Left hindlimb (tissue), 1 donor: Measurements from ENCODE around the gene NKAPD1.
"Not testable (repeated sequence)": the region's sequence is repeated elsewhere in the genome, so short reads cannot be mapped to it uniquely, and the experiment has no call there.

ENCODE experiments used
- DNase-seq: peaks from one replicate; pipeline ENCODE4 v3.0.0-alpha.2; 2018

NKAPD1 gene

GRCh38 chr11:112086422-112087191 is 12.5 kb downstream of the NKAPD1 start, which contains the start of the genes SDHD and TIMM8B:
Gene SDHD, plus strand, starts transcription at chr11:112086873. Its CDS starts 35 bp downstream, at chr11:112086908.
Gene TIMM8B, minus strand, starts transcription at chr11:112086756. Its CDS starts 33 bp downstream, at chr11:112086723.
- DNase-seq: peak; percentile 97

- DNase-seq: no peak
Observed at GRCh38 chr11:112087212-112087611, 13.1 kb downstream of the NKAPD1 start.

DNA sequence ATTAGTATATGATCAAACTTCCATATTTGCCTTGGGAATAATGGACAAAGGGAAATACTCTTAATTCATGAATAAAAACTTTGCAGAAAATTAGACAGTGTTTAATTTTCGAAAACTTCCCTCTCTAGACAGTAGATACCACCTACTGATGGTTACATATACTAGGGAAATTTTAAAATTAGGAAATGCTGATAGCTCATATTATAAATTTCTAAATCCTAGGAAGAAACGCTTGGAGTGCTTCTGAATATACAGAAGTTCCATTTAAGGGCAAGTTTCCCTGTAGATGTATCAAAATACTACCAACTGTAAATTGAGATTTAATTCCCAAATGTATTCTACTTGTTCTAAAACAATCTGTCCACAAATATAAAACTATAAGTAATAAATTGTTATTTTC is 21.2 kb downstream of the NKAPD1 start:
- not testable (repeated sequence) for DNase-seq

DNA sequence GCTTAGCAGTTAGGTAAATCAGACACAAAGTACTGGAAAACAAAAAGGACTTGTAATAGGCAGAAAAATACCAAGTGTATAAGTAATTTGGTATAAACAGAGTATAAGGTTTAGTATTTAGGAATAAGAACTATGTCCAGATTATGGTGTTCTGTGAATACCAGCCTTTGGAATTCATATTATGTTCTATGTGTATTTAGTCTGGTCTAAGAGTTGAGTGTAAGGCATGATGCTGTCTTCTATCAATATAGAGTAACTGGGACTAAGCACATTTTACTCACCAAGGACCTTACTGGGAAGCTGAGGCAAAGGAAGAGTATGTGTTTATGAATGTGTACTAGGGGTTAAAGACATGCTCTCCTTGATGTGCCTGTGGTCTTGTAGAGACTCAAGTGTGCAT is 22.1 kb downstream of the NKAPD1 start:
- DNase-seq: no peak

DNA sequence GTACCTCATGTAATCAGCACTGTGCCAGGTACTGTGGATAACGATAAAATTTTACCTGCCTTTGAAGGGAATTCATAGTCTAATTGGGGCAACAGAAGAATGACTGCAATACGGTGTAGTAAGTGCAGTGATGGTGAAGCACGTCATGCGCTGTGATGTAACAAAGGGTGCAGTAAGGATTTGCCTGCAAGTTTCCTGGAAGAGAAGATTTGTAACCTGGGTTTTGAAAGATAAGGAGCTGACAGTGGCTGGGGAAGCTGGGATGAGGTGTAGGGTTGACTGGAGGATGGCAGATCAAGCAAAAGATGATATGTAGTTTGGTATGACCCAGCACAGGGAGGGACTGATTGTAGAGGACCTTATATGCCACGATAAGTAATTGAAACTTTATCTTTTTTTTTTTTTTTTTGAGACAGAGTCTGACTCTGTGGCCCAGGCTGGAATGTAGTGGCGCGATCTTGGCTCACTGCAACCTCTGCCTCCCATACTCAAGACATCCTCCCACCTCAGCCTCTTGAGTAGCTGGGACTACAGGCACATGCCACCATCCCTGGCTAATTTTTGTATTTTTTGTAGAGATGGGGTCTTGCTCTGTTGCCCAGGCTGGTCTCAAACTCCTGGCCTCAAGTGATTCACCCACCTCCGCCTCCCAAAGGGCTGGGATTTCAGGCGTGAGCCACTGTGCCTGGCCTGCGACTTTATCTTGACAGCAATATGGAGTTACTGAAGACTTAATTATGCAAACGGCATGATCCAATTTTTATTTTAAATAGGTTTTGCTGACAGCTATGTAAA is 23.8 kb downstream of the NKAPD1 start:
- no peak for DNase-seq

- no peak for DNase-seq
Observed at GRCh38 chr11:112100462-112100861, 26.4 kb downstream of the NKAPD1 start.

- no peak for DNase-seq
Observed at GRCh38 chr11:112103446-112103845, 29.3 kb downstream of the NKAPD1 start.

- no peak for DNase-seq
Observed at GRCh38 chr11:112106070-112106469, 32.0 kb downstream of the NKAPD1 start.

DNA sequence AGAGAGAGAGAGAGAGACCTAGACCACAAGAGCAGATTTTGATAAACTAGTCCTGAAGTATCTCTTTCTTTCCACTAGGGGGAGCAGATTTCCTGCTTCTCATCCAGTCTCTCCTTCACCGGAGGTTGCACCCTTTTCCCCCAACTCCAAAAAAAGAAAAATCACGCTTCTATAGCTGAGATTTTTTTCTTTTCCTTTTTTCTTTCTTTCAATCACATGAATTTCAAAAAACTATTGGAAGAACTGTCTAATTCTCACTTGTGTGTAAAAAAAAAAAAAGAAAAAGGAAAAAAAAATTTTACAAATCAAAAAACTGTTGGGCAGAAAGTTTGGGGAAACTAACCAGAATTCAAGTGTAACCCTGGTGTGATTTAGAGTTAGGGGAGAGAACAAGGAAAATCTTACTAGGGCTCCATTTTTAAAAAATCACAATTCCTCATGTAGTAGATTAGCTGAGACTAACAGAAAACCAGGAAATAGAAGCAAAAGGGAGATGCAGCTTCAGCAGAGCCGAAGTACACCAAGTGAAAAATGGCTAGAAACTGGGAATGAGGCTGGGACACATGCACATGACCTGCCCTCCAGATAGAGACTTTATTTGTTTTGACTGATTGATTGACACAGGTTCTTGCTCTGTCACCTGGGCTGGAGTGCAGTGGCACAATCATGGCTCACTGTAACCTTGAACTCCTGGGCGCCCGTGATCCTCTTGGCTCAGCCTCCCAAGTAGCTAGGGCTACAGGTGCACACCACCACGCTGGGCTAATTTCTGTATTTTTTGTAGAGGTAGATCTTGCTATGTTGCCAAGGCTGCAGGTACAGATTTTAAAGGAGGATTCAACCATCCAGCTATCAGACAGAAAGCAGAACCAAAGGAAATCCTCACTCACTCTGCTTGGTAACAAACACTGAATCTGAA is 39.7 kb downstream of the NKAPD1 start:
- DNase-seq: no peak

DNA sequence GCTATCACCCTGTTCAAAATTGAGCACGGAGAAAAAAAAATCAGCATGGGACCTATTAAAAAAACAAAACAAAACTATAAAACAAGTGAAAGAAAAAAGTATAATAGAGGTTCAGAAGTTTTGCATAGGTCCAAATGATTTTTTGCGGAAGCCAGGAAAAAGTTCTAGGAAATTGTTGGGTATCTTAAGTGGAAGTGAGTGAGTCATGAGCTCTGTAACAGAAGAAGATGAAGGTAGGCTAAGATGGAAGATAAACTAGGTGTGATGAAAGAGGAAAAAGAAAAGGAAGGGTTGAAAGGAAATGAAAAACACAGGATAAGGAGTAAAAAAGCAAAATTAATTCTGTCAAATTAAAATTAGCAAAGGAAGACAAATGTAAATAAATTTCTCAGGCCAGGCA is 40.4 kb downstream of the NKAPD1 start:
- no peak for DNase-seq

DNA sequence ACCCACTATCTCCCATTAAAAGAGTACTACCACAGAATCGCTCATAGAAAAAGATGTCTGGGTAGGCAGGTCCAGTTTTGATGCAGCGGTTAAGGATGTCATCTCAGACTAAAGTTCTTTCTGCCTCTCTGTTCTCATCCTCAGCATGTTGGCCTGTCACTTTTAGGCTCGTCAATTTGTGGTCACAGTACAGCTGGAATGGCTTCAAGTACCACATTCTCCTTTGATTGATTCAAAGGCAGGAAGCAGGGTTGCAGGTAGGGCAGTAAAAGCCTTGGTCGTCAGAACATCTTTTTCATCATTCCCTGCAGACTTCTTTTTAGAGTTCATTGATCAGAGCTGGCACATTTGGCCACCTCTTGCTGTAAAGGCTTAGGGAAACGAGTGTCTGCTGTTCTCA is 41.3 kb downstream of the NKAPD1 start:
- DNase-seq: no peak

DNA sequence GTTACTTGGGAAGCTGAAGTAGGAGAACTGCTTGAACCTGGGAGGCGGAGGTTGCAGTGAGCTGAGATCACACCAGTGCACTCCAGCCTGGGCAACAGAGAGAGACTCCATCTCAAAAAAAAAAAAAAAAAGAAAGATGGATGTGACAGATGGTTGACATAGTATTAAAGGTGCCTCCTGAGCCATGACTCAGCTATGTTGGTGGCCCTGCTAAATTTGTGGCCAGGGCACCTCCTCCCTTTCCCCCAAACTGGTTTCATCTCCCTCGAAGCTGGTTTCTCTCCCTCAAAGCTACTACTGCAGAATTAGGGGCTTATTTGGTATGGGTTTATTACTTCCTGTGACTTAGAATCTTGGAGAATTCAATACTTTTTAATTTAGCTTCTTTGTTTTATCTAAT is 44.1 kb downstream of the NKAPD1 start:
- DNase-seq: no peak

DNA sequence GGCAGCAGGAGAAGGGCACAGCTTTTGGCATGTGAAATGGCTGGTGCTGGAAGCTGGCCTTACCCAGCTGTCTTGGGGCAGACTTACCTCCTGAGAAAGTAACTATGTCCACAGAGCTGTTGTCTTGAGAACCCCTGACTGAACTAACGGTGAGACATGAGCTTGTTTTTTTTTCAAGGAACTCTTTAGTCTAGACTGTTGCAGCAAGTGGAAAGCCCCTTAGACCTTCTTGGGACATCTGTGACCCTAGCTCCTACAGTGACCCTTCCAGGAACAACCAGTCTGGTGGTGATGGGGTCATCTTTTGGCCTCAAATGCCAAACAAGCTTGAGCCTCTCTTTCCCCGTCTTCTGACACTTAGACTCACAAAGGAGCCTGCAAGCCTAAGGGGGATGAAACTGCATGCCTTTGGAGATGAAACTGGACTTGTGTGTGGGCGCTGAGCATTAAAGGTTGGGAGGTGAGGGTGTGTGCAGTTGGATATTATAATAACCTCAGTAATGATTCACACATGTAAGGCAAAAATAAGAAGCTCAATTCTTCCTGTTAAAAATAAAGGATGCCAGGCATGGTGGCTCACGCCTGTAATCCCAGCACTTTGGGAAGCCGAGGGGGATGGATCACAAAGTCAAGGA is 48.0 kb downstream of the NKAPD1 start:
- no peak for DNase-seq

- no peak for DNase-seq
Observed at GRCh38 chr11:112123129-112123528, 49.0 kb downstream of the NKAPD1 start.

DNA sequence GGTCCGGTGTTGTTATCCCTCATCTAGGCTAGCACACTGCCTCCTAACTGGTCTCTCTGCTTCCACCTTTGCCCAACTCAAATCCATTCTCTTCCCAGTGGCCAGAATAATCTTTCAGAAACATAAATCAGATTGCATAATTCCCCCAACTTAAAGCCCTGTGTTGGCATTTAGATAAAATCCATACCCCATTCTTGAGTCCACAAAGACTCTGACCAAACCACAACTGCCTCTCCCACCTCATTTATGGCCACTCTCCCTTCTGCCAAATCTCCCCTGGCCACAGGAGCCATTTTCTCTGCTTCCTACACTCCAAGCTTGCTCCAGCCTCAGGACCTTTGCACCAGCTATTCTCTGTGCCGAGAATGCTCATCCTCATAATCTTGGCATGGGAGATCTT is 53.0 kb downstream of the NKAPD1 start:
- no peak for DNase-seq

- DNase-seq: no peak
Observed at GRCh38 chr11:112128483-112129121, 54.5 kb downstream of the NKAPD1 start.

DNA sequence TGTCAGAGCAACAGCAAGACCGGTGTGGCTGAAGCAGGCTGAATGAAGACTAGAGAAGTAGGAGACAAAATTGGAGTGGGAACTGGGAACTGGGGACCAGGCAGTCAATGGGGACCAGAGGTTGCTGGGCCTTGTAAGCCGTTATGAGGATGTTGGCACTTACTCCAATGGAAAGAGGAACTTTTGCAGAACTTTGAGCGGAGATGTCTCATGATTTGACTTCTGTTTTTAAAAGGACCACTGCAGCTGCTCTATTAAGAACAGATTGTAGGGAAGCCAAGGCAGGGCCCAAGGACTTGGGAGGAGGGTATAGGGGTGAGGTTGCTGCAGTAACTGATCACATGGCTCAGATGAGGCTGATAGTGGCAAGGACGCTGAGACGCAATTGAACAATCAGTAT is 55.6 kb downstream of the NKAPD1 start:
- no peak for DNase-seq

DNA sequence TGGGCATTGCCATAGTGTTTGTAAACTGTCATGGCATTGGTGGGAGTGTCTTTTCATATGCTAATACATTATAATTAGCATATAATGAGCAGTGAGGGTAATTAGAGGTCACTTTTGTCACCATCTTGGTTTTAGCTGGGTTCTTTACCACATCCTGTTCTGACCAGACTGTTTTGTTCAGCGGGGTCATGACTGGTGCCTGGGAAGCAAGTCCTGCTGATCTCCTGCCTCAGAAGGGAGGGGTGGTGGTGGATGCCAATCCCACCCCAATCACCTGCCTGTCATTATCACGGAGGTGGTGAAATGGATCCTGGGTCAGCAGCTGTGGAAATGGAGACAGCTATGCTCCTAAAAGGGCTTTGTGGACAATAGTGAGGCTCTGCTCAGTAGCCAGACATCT is 58.6 kb downstream of the NKAPD1 start:
- DNase-seq: no peak

DNA sequence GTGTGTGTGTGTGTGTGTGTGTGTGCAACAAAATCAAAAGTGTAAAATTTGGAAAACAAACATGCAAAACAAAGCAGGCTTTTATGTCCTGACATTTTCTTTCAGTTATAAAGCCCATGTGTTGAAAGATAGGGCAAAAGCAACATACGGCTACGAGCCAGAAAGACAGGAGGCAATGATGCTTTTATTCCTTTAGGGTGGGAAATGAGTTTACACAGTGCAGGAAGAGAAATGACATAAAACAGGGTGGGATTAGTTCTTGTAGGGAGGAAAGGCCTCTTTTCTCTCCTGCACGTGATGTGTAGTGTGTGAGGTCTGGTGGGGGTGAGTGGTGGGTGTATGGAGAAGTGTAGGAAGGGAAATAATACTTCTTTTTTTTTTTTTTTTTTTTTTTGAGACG is 60.4 kb downstream of the NKAPD1 start:
- no peak for DNase-seq
